Sigmoid colon (tissue), 7 donors: ENCODE data around the gene ETV5. TPM values are rescaled to one million over a fixed set of nuclear protein-coding genes. Genes with fewer than 3 reads are reported as not detected.

Source experiments
- DNase-seq: peaks from one replicate; pipeline ENCODE4 v3.0.0-alpha.2; 2019
- H3K27ac ChIP-seq, 4 donors: fragments of 200-600 bp; sonication (generic); one replicate each; pipeline ENCODE4 v1.5.1; 2016 to 2019; ENCODE audit warnings: mild to moderate bottlenecking in 1 of 4
- H3K27me3 ChIP-seq, 3 donors: fragments of 200-600 bp; sonication (generic); one replicate each; pipeline ENCODE4 v1.5.1; 2019; ENCODE audit warnings: mild to moderate bottlenecking in 1 of 3
- H3K36me3 ChIP-seq, 4 donors: fragments of 200-600 bp; sonication (generic); one replicate each; pipeline ENCODE4 v1.5.1; 2016 to 2019
- H3K4me1 ChIP-seq, 4 donors: fragments of 200-600 bp; sonication (generic); one replicate each; pipeline ENCODE4 v1.5.1; 2017 to 2019
- H3K4me3 ChIP-seq, 4 donors: fragments of 200-600 bp; sonication (generic); one replicate each; pipeline ENCODE4 v1.5.1; 2017 to 2019; ENCODE audit warnings: mild to moderate bottlenecking in 2 of 4, moderate library complexity in 1 of 4
- H3K9me3 ChIP-seq, 4 donors: fragments of 200-600 bp in 3 of 4; sonication (generic) in 3 of 4; one replicate each; pipeline versions ENCODE4 v1.5.1 to v1.6.1; 2013 to 2019
- EP300 ChIP-seq, 4 donors: sonication (generic); formaldehyde crosslinking; IDR thresholded peaks; one replicate each; pipeline ENCODE4 v1.6.1; 2017; ENCODE audit warnings: antibody characterized with exemption in 4 of 4
- POLR2A ChIP-seq, 2 donors: fragments of 450-650 bp; IDR thresholded peaks; one replicate each; pipeline ENCODE4 v1.6.1; 2016; ENCODE audit warnings: antibody characterized with exemption in 2 of 2, mild to moderate bottlenecking in 2 of 2, moderate library complexity in 2 of 2
- POLR2AphosphoS5 ChIP-seq, 4 donors: sonication (generic); formaldehyde crosslinking; IDR thresholded peaks; one replicate each; pipeline ENCODE4 v1.6.1; 2017; ENCODE audit warnings: antibody characterized with exemption in 4 of 4
- WGBS, 2 donors: extraction: QIAGEN DNeasy Blood & Tissue Kit; methylation state at CpG; one replicate each; pipeline ENCODE4 v1.1.7; 2013; 5-methylcytosine and 5-hydroxymethylcytosine counted together
- intact Hi-C: fragments of 100-400 bp; cut with DNase I; formaldehyde crosslinking; loops from one replicate; pipeline ENCODE4 v1.15.1; 2023
- polyA plus RNA-seq, 3 donors: library from polyadenylated mRNA; stranded (reverse); fragments of 200-250 nt; gene quantifications; one replicate each; pipeline ENCODE4 v1.2.3, GENCODE V29; 2013
- total RNA-seq, 4 donors: library from RNA; depleted of rRNA; stranded (reverse); fragments of >200 nt; gene quantifications; one replicate each; pipeline ENCODE4 v1.1.0, GENCODE V29; 2016
- TF ChIP-seq, protein P1 (sequence below), 4 experiments: fragments of 450-650 bp in 3 of 4; fragments of 200-600 bp in 1 of 4; IDR thresholded peaks; one replicate each; pipeline ENCODE4 v1.5.1; 2016 to 2019; ENCODE audit warnings: antibody characterized with exemption in 4 of 4, mild to moderate bottlenecking in 3 of 4, moderate library complexity in 2 of 4
- donor health status: healthy with polysubstance abuse.
- donor health status: Bipolar disorder and iron deficiency.
- donor health status: healthy.

ETV5 gene
- total and polyA plus RNA-seq, 7 donors = 2.3 to 8.4 (median 6.3) TPM

GRCh38 chr3:186093271-186093900 lies 15.5 kb downstream of the ETV5 start:
- no peaks in the 10 kb centered on the region for H3K27me3 ChIP-seq
- WGBS, 2 donors = 83 to 94% methylated on average over 4 of the region's 4 CpGs
- no peak for DNase-seq
- TF ChIP-seq POLR2A (IDR thresholded peaks at IDR 0.05) (no peak), POLR2AphosphoS5 (IDR thresholded peaks at IDR 0.05) (no peak), EP300 (IDR thresholded peaks at IDR 0.05) (no peak)
- TF ChIP-seq, protein P1, sequence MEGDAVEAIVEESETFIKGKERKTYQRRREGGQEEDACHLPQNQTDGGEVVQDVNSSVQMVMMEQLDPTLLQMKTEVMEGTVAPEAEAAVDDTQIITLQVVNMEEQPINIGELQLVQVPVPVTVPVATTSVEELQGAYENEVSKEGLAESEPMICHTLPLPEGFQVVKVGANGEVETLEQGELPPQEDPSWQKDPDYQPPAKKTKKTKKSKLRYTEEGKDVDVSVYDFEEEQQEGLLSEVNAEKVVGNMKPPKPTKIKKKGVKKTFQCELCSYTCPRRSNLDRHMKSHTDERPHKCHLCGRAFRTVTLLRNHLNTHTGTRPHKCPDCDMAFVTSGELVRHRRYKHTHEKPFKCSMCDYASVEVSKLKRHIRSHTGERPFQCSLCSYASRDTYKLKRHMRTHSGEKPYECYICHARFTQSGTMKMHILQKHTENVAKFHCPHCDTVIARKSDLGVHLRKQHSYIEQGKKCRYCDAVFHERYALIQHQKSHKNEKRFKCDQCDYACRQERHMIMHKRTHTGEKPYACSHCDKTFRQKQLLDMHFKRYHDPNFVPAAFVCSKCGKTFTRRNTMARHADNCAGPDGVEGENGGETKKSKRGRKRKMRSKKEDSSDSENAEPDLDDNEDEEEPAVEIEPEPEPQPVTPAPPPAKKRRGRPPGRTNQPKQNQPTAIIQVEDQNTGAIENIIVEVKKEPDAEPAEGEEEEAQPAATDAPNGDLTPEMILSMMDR (IDR thresholded peaks at IDR 0.05) = no peak
- intact Hi-C loops = no loop called here
- no peaks in the 10 kb centered on the region for H3K9me3 ChIP-seq
- no peaks in the 10 kb centered on the region for H3K36me3 ChIP-seq
- peaks cover 0 to 20% (median 17%) of the 10 kb centered on the region in 4 donors for H3K4me1 ChIP-seq
- H3K27ac ChIP-seq = no peak overlapping the region
- H3K4me3 ChIP-seq = no peak overlapping the region

DNA sequence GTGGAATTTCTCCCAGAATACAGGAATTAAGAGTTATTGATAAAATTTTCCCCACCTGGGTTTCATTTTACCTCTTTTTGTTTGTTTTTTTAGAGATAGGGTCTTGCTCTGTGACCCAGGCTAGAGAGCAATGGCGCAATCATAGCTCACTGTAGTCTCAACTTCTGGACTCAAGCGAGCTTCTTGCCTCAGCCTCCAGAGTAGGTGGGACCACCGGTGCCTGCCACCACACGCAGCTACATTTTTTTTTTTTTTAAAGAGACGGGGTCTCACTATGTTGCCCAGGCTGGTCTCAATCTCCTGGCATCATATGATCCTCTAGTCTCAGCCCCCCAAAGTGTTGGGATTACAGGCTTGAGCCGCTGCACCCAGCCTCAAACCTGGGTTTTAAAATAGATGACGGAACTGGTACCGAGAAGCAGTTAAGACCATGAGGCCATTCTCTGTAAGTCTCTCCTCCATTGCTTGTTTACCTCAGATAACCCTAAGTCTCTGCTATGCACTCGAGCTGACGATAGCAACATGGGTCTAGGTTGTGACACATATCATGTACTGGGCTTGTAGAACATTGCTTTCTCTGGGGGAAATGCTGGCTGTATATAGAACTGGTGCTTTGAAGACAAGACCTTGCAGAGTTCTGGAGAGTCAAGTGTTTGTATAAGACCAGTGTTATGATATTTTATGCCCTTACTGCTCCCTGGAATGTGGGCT lies 16.4 kb downstream of the ETV5 start:
- TF ChIP-seq, protein P1 (IDR thresholded peaks at IDR 0.05) = no peak
- TF ChIP-seq POLR2AphosphoS5 (IDR thresholded peaks at IDR 0.05) (no peak), POLR2A (IDR thresholded peaks at IDR 0.05) (no peak), EP300 (IDR thresholded peaks at IDR 0.05) (no peak)
- no peak overlapping the region for H3K27ac ChIP-seq

GRCh38 chr3:186090901-186091300 lies 18.0 kb downstream of the ETV5 start:
- TF ChIP-seq POLR2A (IDR thresholded peaks at IDR 0.05) = no peak
- TF ChIP-seq EP300 (IDR thresholded peaks at IDR 0.05) = no peak
- WGBS, 2 donors = 67 to 79% methylated on average over 2 of the region's 2 CpGs
- intact Hi-C loops = no loop called here
- no peak overlapping the region for H3K27ac ChIP-seq
- H3K9me3 ChIP-seq = no peaks in the 10 kb centered on the region
- no peaks in the 10 kb centered on the region for H3K36me3 ChIP-seq
- DNase-seq = no peak
- H3K27me3 ChIP-seq = no peaks in the 10 kb centered on the region
- no peaks in the 10 kb centered on the region for H3K4me1 ChIP-seq
- H3K4me3 ChIP-seq = no peak overlapping the region

More for the DNA sequence above, 16.4 kb downstream of the ETV5 start:
- no peak for DNase-seq
- intact Hi-C loops = no loop called here
- Histone ChIP-seq H3K9me3 (no peaks in the 10 kb centered on the region), H3K4me1 (peaks cover 0 to 11% (median 8%) of the 10 kb centered on the region in 4 donors), H3K4me3 (no peak overlapping the region), H3K36me3 (no peaks in the 10 kb centered on the region), H3K27me3 (no peaks in the 10 kb centered on the region)
- WGBS, 2 donors = 93% methylated on average over 10 of the region's 10 CpGs

GRCh38 chr3:186088335-186088734 lies 20.6 kb downstream of the ETV5 start:
- no peak overlapping the region for H3K4me3 ChIP-seq
- intact Hi-C loops = no loop called here
- no peak overlapping the region for H3K27ac ChIP-seq
- TF ChIP-seq POLR2A (IDR thresholded peaks at IDR 0.05) = no peak
- no peak for TF ChIP-seq POLR2AphosphoS5 (IDR thresholded peaks at IDR 0.05)
- TF ChIP-seq, protein P1 (IDR thresholded peaks at IDR 0.05) = no peak
- no peak for TF ChIP-seq EP300 (IDR thresholded peaks at IDR 0.05)
- H3K9me3 ChIP-seq = no peaks in the 10 kb centered on the region
- H3K4me1 ChIP-seq = no peaks in the 10 kb centered on the region
- no peak for DNase-seq
- H3K27me3 ChIP-seq = no peaks in the 10 kb centered on the region
- WGBS, 2 donors = 91% methylated on average over 2 of the region's 2 CpGs
- H3K36me3 ChIP-seq = no peaks in the 10 kb centered on the region

GRCh38 chr3:186084264-186084663 lies 24.6 kb downstream of the ETV5 start:
- no peaks in the 10 kb centered on the region for H3K4me1 ChIP-seq
- intact Hi-C loops = no loop called here
- no peak for TF ChIP-seq EP300 (IDR thresholded peaks at IDR 0.05)
- TF ChIP-seq, protein P1 (IDR thresholded peaks at IDR 0.05) = no peak
- TF ChIP-seq POLR2A (IDR thresholded peaks at IDR 0.05) = no peak
- TF ChIP-seq POLR2AphosphoS5 (IDR thresholded peaks at IDR 0.05) = no peak
- DNase-seq = no peak
- H3K9me3 ChIP-seq = no peaks in the 10 kb centered on the region
- H3K27me3 ChIP-seq = no peaks in the 10 kb centered on the region
- no peak overlapping the region for H3K4me3 ChIP-seq
- H3K36me3 ChIP-seq = no peaks in the 10 kb centered on the region
- H3K27ac ChIP-seq = no peak overlapping the region
- WGBS, 2 donors = 88 to 92% methylated on average over 4 of the region's 4 CpGs
